ENCODE measurements around the gene OPA1.

- TF ChIP-seq CTCF (IDR thresholded peaks at IDR 0.05; ENCODE audit: low read length) = no peak
- TF ChIP-seq EZH2 (optimal IDR thresholded peaks at IDR 0.05; ENCODE audit: low read depth, low read length) = no peak
- no peak for TF ChIP-seq EZH2phosphoT487 (IDR thresholded peaks at IDR 0.05; ENCODE audit: low read length)
Measured at GRCh38 chr3:193621127-193621526, 28.1 kb downstream of the OPA1 start.
